ENCODE results near the gene ANKRD10.

The ANKRD10 gene

DNA sequence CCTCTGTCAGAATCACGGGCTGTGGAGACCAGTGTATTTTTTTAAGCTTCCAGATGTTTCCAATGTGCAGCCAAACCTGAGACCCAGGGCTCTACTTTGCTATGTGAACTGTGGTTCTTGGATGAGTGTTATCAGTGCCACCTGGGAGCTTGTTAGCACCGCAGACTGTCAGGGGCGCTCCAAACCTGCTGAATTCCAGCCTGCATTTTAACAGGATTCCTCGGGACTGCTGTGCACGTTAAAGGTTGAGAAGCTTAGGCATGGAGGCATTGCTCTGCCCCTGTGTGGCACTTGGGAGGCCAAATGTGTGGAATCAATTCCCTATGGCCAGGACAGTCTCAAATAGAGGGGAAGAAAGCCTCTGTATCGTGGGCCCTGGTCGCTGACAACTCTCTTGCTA lies 80.3 kb downstream of the ANKRD10 start:
- no peak for TF ChIP-seq ZNF274 (IDR thresholded peaks at IDR 0.05; ENCODE audit: low read depth, low read length)
- no peak overlapping the region for H3K4me3 ChIP-seq (ENCODE audit: low read length)

DNA sequence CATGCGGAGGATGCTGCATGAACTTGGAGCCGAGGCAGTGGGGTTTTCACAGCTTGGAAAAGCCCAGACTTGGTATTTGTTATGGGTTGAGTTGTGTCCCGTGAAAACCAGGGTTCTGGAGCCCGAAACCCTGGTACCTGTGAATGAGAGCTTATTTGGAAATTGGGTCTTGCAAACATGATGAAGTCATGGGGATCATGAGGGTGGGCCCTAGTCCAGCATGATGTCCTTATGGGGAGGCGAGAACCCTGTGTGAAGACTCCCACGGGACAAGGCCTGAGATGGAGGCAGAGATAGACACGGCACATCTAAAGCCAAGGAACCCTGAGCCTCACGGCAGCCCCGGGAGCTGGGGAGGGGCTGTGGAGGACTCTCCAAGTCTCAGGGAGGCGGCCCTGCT lies 82.3 kb downstream of the ANKRD10 start:
- H3K4me3 ChIP-seq (ENCODE audit: low read length) = no peak overlapping the region
- TF ChIP-seq ZNF274 (IDR thresholded peaks at IDR 0.05; ENCODE audit: low read depth, low read length) = no peak

DNA sequence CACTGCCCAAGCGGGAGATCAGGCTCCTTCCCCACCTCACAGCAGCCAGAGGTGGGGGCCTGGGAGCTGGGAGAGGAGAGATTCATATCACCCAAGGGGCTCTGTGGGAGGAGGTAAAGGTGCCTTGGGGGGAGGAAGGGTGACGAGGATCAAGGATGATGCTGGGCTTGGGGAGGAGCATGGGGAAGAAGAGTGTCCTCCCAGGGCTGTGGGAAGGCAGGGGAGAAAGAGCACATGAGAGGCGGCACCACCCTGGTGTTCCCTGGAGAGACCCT lies 82.7 kb downstream of the ANKRD10 start:
- TF ChIP-seq ZNF274 (IDR thresholded peaks at IDR 0.05; ENCODE audit: low read depth, low read length) = no peak
- H3K4me3 ChIP-seq (ENCODE audit: low read length) = no peak overlapping the region

DNA sequence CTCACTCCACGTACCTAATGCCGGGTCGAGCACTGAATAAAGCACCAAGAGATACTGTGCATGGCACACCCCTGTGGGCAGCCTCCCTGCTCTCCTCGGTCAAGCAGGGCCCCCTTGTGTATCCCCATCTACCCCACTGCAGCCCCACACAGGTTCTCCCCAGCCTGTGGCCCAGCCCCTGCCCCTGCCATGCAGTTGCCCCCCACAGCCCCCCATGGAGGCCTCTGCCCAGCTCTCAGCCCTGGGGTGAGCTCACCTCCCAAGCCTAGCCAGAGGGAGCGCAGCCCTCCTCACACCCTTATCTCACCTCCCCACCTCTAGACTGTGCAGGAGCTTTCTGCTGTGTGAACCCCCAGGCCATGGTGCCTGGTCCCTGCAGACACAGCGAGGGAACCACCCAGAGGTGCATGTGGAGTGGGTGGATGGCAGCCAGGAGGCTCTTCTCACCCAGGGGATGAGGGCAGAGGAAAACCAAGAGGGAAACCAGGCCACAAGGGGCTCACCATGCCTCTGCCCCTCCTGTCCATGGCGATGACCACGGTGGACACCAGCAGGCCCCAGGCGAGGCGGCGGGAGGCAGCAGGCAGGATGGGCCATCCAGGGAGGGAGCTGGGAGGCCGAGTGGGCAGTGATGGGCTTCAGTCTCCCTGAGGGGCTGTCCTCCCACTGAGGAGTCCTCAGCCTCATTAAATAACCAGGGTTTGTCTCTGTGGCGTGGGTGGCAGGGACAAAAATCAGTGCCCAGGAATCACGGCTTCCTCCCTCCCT lies 83.2 kb downstream of the ANKRD10 start:
- H3K4me3 ChIP-seq (ENCODE audit: low read length) = no peak overlapping the region
- no peak for TF ChIP-seq ZNF274 (IDR thresholded peaks at IDR 0.05; ENCODE audit: low read depth, low read length)

DNA sequence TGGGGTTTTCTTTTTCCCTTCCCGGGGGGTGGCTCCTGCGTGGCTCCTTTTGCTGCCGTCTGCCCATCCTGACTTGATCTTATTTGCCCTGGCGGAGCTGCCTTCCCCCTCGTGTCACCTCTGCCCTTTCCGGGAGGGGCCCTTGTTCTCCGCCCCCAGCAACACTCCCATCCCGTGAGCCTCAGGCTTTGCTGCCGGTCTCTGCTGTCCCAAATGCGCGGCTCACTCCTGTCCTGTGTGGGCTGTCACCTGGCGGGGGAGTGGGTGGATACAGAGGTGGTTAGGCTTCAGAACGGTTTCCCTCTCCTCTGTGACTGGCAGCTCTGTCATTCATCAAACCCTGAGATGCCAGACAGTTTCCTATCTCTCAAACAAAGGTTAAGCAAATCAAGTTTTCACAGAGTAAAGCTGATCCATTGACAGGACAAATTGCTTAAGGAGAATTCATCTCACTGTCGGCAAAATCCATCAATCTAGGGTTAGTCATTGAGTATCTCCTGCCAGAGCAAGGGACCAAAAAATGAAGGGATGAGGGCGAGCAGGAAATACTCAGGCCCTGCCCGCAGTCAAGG lies 84.0 kb downstream of the ANKRD10 start:
- no peak for TF ChIP-seq ZNF274 (IDR thresholded peaks at IDR 0.05; ENCODE audit: low read depth, low read length)
- H3K4me3 ChIP-seq (ENCODE audit: low read length) = no peak overlapping the region

DNA sequence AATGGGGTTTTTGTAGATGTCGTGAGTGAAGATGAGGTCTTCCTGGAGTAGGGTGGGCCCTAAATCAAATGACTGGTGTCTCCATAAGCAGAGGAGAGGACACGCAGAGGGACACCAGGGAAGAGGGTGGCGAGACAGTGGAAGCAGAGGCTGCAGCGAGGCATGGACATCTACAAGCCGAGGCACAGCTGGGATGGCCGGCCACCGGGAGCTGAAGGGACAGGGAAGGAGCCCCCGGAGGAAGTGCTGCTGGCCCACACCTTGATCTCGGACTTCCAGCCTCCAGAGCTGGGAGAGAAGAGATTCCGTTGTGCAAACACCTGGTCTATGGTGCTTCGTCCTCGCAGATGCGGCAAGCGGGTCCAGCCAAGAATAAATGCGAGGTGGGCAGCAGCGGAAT lies 84.5 kb downstream of the ANKRD10 start:
- no peak overlapping the region for H3K4me3 ChIP-seq (ENCODE audit: low read length)
- no peak for TF ChIP-seq ZNF274 (IDR thresholded peaks at IDR 0.05; ENCODE audit: low read depth, low read length)

DNA sequence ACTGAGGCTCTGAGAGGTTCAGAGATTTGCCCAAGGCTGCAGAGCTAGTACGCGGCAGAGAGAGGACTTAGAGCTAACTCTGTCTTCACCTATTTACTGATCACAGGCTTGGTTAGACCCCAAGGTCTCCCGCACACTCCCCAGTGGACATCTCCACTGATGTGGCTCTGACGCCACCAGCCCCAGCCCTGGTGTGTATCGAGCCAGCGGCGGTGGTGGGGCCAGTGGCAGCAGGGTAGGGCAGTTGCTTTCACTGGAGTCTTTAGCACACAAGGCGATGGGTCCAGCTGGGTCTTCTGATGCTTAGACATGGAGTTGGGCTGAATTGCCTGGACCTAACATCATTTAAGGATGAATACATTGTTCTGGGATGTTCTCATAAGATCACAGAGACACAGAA lies 85.4 kb downstream of the ANKRD10 start:
- no peak for TF ChIP-seq ZNF274 (IDR thresholded peaks at IDR 0.05; ENCODE audit: low read depth, low read length)
- H3K4me3 ChIP-seq (ENCODE audit: low read length) = no peak overlapping the region

DNA sequence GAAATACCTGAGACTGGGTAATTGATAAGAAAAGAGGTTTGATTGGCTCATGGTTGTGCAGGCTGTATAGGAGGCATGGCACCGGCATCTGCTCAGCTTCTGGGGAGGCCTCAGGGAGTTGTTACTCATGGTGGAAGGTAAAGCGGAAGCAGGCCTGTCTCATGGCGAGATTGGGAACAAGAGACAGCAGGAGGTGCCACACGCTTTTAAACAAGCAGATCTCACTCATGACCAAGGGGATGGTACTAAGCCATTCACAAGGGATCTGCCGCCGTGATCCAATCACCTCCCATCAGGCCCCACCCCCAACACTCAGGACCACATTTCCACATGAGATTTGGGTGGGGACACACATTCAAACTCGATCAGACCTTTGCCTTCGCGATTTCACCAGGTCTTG lies 86.2 kb downstream of the ANKRD10 start:
- no peak overlapping the region for H3K4me3 ChIP-seq (ENCODE audit: low read length)
- no peak for TF ChIP-seq ZNF274 (IDR thresholded peaks at IDR 0.05; ENCODE audit: low read depth, low read length)
